ENCODE results near the gene AGRN. TPM values are rescaled to one million over a fixed set of nuclear protein-coding genes. Genes with fewer than 3 reads are reported as not detected.
A peak's percentile ranks its signal among the peaks of the same experiment; 100 is the strongest.

AGRN gene
- total and polyA plus RNA-seq, 2 of the 4 experiments (the other 2 are of a cell fraction) = 8.1 to 115 TPM

DNA sequence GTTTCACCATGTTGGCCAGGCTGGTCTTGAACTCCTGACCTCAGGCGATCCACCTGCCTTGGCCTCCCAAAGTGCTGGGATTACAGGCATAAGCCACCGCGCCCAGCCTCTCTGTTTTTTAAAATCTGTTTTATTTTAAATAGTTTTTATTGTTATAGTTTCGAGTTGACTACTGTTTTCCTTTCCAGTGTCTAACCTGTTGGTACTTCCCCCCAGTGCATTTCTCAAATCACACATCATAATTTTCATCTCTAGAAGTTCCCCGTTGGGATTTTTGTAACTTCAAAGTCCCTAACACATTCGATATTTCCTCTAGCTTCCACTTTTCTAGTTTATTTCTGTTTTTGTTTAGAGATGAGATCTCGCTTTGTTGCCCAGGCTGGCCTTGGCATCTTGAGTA lies 27.6 kb upstream of the AGRN start:
- H3K9me1 ChIP-seq (ENCODE audit: insufficient read depth, low read length) = no peaks in the 10 kb centered on the region
- no peak overlapping the region for H3K27ac ChIP-seq (ENCODE audit: insufficient read depth, low read length)
- H3K4me2 ChIP-seq (ENCODE audit: low read depth, low read length) = no peak overlapping the region
- ChIA-PET POLR2A (ENCODE audit: unreplicated experiment) (no interaction called here), CTCF (interaction anchor here (1.2 kb wide), 1 partner anchor 27 kb away, joined by 3 read pairs; no protein-coding TSS in a partner anchor)
- H4K8ac ChIP-seq (ENCODE audit: low read depth in 2 of 2, low read length in 2 of 2) = no peak overlapping the region
- dilution Hi-C loops (cut with HindIII; ENCODE audit: low sequenced_read_pairs, unreplicated experiment) = no loop called here
- no peak overlapping the region for H2BK15ac ChIP-seq (ENCODE audit: low read depth, low read length)
- H3K14ac ChIP-seq (replicated peaks; ENCODE audit: low read depth, low read length) = no peak overlapping the region
- peaks cover 4% of the 10 kb centered on the region; the same call in 1 of the 2 replicates for H4K20me1 ChIP-seq (ENCODE audit: insufficient read depth, low read length)
- H3K4me1 ChIP-seq (ENCODE audit: control insufficient read depth, insufficient read depth, low read length) = no peaks in the 10 kb centered on the region; the same call in 1 of the 2 replicates
- TF ChIP-seq BHLHE40 (IDR thresholded peaks at IDR 0.05; ENCODE audit: low read depth, low read length) = no peak
- TF ChIP-seq POLR2A (IDR thresholded peaks at IDR 0.05; ENCODE audit: low read depth, low read length) = peak; percentile 17; the same call in 1 of the 2 replicates
- H2BK20ac ChIP-seq (ENCODE audit: low read depth, low read length) = no peak overlapping the region
- ATAC-seq (ENCODE audit: low read depth) = no peak
- WGBS, 2 experiments (ENCODE audit: extremely low coverage in 2 of 2, insufficient read length in 1 of 2) = no CpG with 5 or more reads among the region's 7 CpGs
- no peaks in the 10 kb centered on the region for H3K27me3 ChIP-seq (ENCODE audit: control insufficient read depth, insufficient read depth, low read length)
- H2BK120ac ChIP-seq (ENCODE audit: low read depth, low read length) = no peak overlapping the region
- in situ Hi-C loops (cut with MboI; ENCODE audit: low sequenced_read_pairs) = no loop called here
- H3K9me3 ChIP-seq (ENCODE audit: control insufficient read depth, insufficient read depth, low read length) = peaks cover 10% of the 10 kb centered on the region
- H2AK5ac ChIP-seq (ENCODE audit: low read depth, low read length) = no peak overlapping the region
- no peak overlapping the region for H4K91ac ChIP-seq (ENCODE audit: insufficient read depth, low read depth, low read length)
- DNase-seq = no peak
- no peak overlapping the region for H2AK9ac ChIP-seq (replicated peaks; ENCODE audit: low read depth, low read length, poor library complexity)
- no peak overlapping the region for H3K18ac ChIP-seq (ENCODE audit: low read depth, low read length)
- H3K36me3 ChIP-seq (ENCODE audit: control insufficient read depth, insufficient read depth, low read length) = no peaks in the 10 kb centered on the region
- H3K56ac ChIP-seq (ENCODE audit: extremely low read depth, insufficient read depth, low read length) = no peak overlapping the region
- intact Hi-C loops (cut with micrococcal nuclease) = no loop called here
- H3K4ac ChIP-seq (ENCODE audit: low read depth, low read length) = no peak overlapping the region
- H2BK5ac ChIP-seq (ENCODE audit: low read depth, low read length, poor library complexity, severe bottlenecking) = no peak overlapping the region
- no TSS peak for BruUV-seq (replicated peaks)
- no peak overlapping the region for H3K23ac ChIP-seq (ENCODE audit: low read depth, low read length)
- no peak overlapping the region for H3K4me3 ChIP-seq (ENCODE audit: insufficient read depth, low read depth, low read length)
- peaks cover 0 to 5% of the 10 kb centered on the region in 2 experiments; a peak in 2 of 4 replicates for H3K79me1 ChIP-seq (ENCODE audit: low read depth in 1 of 2, low read length in 2 of 2)
- H3K9ac ChIP-seq (ENCODE audit: low read depth, low read length) = no peak overlapping the region
- H2AFZ ChIP-seq (replicated peaks; ENCODE audit: low read length, poor library complexity) = no peak overlapping the region
- no peak overlapping the region for H4K5ac ChIP-seq (ENCODE audit: low read depth, low read length)

Measured in IMR-90 (cell line).